22Rv1 (cell line): ENCODE measurements around the gene SCAPER.

Experiments used
- H3K27ac ChIP-seq: fragments of 450-650 bp; 2 replicates; pipeline ENCODE4 v1.5.1; 2017
- ZFX ChIP-seq: fragments of 450-650 bp; IDR thresholded peaks from 2 replicates; pipeline ENCODE4 v1.6.1; 2017; ENCODE audit warnings: antibody characterized with exemption, borderline replicate concordance
- TF ChIP-seq, protein P1 (sequence below): fragments of 450-650 bp; IDR thresholded peaks from 2 replicates; pipeline ENCODE4 v1.5.1; 2017; ENCODE audit warnings: mild to moderate bottlenecking

Gene SCAPER

DNA sequence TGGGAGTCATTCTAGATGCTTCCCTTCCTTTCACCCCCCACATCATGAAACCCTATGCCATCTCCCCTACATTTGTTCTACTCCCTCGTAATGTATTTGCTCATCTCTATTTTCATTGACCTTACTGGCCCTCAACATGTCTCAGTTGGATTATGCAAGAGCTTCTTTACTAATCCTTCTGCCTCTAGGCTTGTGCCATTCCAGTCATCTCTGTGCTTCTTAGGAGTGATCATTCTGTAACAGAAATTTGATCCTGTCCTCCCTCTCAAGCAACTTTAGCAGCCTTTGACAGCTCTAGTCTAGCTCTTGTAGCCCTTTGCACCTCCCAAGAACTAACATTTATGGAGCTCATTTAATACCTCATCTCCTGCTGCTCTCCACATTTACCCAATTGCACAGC lies 503.9 kb downstream of the SCAPER start:
- TF ChIP-seq ZFX, result no peak
- no peak overlapping the region for H3K27ac ChIP-seq

DNA sequence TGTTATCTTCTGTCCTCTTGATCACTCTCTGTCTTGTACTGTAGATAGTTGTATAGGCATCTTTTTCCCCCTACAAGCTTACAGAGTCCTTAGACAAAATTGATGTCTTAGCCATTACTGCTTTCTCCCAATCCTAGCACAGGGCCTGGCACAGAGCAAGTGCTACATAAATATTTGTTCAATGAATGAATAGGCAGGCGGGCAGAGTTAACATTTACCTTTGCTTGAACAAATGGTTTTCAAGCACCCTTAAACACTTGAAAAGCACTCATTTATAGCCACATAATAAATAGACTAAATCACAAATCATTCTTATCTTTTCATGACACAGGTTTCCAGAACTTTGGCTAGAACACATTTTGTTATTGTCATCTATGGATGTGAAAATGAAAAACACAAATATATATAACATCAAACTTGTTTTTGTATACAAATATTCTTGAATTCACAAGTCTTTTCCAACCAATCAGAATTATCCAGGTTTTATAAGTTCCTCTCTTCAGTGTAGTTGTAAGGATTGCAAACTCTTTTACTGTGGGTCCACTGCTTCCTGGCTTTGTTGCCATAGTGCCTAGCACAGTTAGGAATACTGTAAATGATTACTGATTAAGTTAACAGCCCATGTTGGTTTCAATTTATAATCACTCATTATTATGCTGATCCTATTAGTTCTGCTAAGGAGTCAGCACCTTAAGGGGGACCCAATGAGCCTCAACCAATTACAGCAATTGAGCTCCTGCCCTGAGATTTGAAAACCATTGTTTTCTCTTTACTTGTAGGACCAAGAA lies 506.6 kb downstream of the SCAPER start:
- H3K27ac ChIP-seq, result no peak overlapping the region

DNA sequence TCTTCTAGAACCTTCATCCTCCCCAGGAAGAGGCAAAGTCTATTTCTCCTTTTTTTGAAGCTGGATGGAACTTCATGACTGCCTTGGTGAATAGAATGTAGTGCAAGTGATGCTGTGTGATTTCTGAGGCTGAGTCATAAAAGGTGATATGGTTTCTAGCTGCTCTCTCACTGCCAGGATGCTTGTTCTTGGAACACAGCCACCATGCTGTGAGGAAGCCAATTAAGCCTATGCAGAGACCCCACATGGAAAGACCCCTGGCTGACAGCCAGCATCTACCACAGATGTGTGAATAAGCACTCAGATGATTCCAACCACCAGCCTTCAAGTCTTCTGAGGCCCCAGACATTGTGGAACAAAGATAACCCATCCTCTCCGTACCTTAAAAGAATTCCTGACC lies 511.5 kb downstream of the SCAPER start:
- no peak for TF ChIP-seq ZFX
- TF ChIP-seq, protein P1, sequence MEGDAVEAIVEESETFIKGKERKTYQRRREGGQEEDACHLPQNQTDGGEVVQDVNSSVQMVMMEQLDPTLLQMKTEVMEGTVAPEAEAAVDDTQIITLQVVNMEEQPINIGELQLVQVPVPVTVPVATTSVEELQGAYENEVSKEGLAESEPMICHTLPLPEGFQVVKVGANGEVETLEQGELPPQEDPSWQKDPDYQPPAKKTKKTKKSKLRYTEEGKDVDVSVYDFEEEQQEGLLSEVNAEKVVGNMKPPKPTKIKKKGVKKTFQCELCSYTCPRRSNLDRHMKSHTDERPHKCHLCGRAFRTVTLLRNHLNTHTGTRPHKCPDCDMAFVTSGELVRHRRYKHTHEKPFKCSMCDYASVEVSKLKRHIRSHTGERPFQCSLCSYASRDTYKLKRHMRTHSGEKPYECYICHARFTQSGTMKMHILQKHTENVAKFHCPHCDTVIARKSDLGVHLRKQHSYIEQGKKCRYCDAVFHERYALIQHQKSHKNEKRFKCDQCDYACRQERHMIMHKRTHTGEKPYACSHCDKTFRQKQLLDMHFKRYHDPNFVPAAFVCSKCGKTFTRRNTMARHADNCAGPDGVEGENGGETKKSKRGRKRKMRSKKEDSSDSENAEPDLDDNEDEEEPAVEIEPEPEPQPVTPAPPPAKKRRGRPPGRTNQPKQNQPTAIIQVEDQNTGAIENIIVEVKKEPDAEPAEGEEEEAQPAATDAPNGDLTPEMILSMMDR, result no peak
- H3K27ac ChIP-seq, result no peak overlapping the region

More for the DNA sequence above, 506.6 kb downstream of the SCAPER start:
- no peak for TF ChIP-seq ZFX
- TF ChIP-seq, protein P1, result no peak

DNA sequence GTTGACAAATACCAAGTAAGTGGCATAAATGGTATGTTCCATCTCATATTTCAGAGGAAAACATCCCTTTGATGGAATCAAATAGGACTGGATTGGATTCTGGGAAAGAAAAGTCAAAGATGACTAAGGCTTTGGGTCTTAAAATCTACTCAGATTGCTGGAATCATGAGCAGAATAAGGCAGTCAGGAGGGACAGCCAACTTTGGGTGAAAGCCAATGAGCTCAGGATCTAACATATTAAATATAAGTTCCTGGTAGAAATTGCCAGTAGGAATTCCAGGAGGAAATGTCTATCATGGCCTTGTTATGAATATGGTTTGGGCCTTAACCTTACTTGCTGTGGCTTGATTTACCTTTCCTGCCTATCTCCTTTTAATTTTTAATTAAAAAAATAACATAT lies 513.3 kb downstream of the SCAPER start:
- no peak overlapping the region for H3K27ac ChIP-seq
- TF ChIP-seq ZFX, result no peak
- TF ChIP-seq, protein P1, result no peak

DNA sequence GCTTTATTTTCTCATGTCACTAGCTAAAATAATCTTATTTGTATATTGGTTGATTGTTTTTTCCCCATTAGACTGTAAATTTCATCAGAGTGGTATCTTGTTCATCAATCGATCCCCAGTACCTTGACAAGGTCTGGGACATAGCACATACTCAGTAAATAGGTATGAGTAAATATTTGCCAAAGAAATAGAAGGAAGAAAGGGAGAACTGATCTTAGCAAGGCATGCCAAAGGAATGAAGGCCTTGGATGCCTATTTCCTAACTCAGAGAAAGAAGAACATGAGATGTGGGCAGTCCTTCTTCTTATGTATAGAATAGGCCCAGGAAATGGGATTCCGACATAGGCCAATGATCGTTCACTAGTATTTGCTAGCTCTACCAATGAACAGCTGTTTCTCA lies 513.8 kb downstream of the SCAPER start:
- H3K27ac ChIP-seq, result no peak overlapping the region
- TF ChIP-seq ZFX, result no peak
- TF ChIP-seq, protein P1, result no peak

DNA sequence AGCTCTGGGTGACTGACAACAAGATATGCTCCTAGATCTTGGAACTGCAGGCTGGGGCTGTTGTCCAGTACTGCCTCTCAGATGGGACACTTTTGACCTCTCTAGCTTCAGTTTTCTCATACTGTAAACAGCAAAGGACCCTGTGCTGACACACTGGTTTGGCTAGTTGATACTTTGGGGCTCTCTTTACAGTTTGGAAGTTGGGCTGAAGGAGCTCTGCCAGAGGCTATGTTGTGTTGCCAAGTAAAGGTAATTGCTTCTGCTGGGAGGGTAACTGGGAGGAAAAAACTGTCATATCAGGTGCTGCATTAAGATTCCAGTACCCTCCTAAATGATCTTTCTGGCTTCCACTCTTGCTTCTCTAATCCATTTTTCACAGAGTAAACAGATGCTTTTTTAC lies 514.6 kb downstream of the SCAPER start:
- no peak overlapping the region for H3K27ac ChIP-seq
- no peak for TF ChIP-seq ZFX
- TF ChIP-seq, protein P1, result no peak

DNA sequence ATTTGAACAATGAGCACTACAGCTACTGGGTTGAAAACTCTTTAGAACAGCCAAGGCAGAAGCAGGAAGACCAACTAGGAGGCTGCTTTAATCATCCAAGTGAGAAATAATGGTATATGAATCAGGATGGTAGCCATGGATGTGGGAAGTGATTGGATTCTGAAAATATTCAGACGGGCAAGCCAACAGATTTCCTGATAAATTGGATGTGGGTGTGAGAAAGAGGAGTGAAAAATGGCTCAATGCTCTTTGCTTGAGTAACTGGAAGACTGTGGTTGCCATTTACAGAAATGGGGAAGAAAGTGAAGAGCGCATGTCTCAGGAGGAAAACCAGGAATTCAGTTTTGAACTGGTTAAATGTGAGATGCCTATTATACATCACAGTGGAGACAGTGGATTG lies 518.2 kb downstream of the SCAPER start:
- no peak overlapping the region for H3K27ac ChIP-seq
- TF ChIP-seq, protein P1, result no peak

DNA sequence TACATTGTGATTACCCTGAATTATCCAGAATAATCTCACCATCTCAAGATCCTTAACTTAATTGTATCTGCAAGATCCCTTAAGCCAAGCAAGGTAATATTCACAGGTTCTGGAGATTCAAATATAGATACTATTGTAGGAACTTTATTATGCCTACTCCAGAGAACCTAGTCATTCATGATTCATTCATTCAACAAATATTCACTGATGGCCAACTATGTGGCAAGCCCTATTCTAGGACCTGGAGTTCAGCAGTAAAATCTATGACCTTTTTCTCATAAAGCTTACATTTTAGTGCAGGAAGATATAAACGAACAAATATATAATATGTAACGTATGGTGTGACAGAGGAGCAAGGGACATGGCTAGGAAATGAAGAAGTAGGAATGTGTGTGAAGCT lies 519.0 kb downstream of the SCAPER start:
- TF ChIP-seq ZFX, result no peak
- TF ChIP-seq, protein P1, result no peak
- H3K27ac ChIP-seq, result no peak overlapping the region
